Activated CD4-positive, alpha-beta T cell treated with anti-CD3 and anti-CD28 coated beads, Interleukin-2, amount 10 ng/mL, durations not matched to agents 7 days and 5 days (primary cell): ENCODE results near the gene IGF1R. TPM values are rescaled to one million over a fixed set of nuclear protein-coding genes. Genes with fewer than 3 reads are reported as not detected.
"Not testable (repeated sequence)": the region's sequence is repeated elsewhere in the genome, so short reads cannot be mapped to it uniquely, and the experiment has no call there.

Source experiments
- CTCF ChIA-PET: fragments of 350-600 bp; sonication (Branson Sonifier 250); formaldehyde crosslinking; loops from one replicate; lab custom pipeline; 2021; ENCODE audit warnings: antibody characterized with exemption; lab: Charles Lee
- POLR2A ChIA-PET: fragments of 350-600 bp; sonication (Branson Sonifier 250); formaldehyde crosslinking; loops from one replicate; lab custom pipeline; 2021; ENCODE audit warnings: antibody characterized with exemption; lab: Charles Lee
- DNase-seq: peaks from one replicate; pipeline ENCODE4 v3.0.0-alpha.2; 2020
- H3K27ac Mint-ChIP-seq: one replicate; pipeline ENCODE4 v1.8.0; 2021; ENCODE audit warnings: mild to moderate bottlenecking, moderate library complexity, mixed read lengths
- H3K27me3 Mint-ChIP-seq: one replicate; pipeline ENCODE4 v1.8.0; 2021; ENCODE audit warnings: mixed read lengths
- H3K36me3 Mint-ChIP-seq: one replicate; pipeline ENCODE4 v1.8.0; 2021; ENCODE audit warnings: low read depth, mixed read lengths
- H3K4me1 Mint-ChIP-seq: one replicate; pipeline ENCODE4 v1.8.0; 2021; ENCODE audit warnings: mixed read lengths
- H3K4me3 Mint-ChIP-seq: one replicate; pipeline ENCODE4 v1.8.0; 2021; ENCODE audit warnings: mild to moderate bottlenecking, moderate library complexity, mixed read lengths
- H3K9me3 Mint-ChIP-seq: one replicate; pipeline ENCODE4 v1.8.0; 2021; ENCODE audit warnings: mixed read lengths
- microRNA-seq: library from miRNA; unstranded; fragments of <30 nt; microRNA quantifications from one replicate; pipeline ENCODE4 v1.2.0, GENCODE V29; 2021; ENCODE audit warnings: borderline microRNAs expressed, borderline replicate concordance
- total RNA-seq, 2 experiments: library from RNA; stranded (reverse); gene quantifications; one replicate each; pipeline ENCODE4 v1.2.3, GENCODE V29; 2021

The IGF1R gene
- total RNA-seq, 2 experiments from 2014 or later: 18.8 to 24.8 TPM

GRCh38 chr15:99003317-99003716 lies 355.0 kb downstream of the IGF1R start:
- H3K4me1 Mint-ChIP-seq, H3K27ac Mint-ChIP-seq, H3K9me3 Mint-ChIP-seq, POLR2A ChIA-PET, H3K4me3 Mint-ChIP-seq, CTCF ChIA-PET, H3K27me3 Mint-ChIP-seq, H3K36me3 Mint-ChIP-seq, DNase-seq: not testable (repeated sequence)

GRCh38 chr15:99004998-99005974 lies 356.9 kb downstream of the IGF1R start:
- CTCF ChIA-PET: interaction anchor here (0.8 kb wide), 1 partner anchor 13 kb away, joined by 3 read pairs; no protein-coding TSS in a partner anchor

GRCh38 chr15:99006146-99006545 lies 357.8 kb downstream of the IGF1R start:
- no peaks in the 10 kb centered on the region for H3K9me3 Mint-ChIP-seq
- ChIA-PET POLR2A (no interaction called here), CTCF (interaction anchor here (0.8 kb wide), 1 partner anchor 12 kb away, joined by 3 read pairs; no protein-coding TSS in a partner anchor)
- H3K27me3 Mint-ChIP-seq: peaks cover 5% of the 10 kb centered on the region
- no peak overlapping the region for H3K4me3 Mint-ChIP-seq
- no peak overlapping the region for H3K27ac Mint-ChIP-seq
- H3K4me1 Mint-ChIP-seq: peaks cover 7% of the 10 kb centered on the region
- no peak for DNase-seq
- H3K36me3 Mint-ChIP-seq: no peaks in the 10 kb centered on the region

More at GRCh38 chr15:99004998-99005974, 356.9 kb downstream of the IGF1R start:
- H3K36me3 Mint-ChIP-seq, POLR2A ChIA-PET, H3K27ac Mint-ChIP-seq, H3K9me3 Mint-ChIP-seq, DNase-seq, H3K4me1 Mint-ChIP-seq, H3K4me3 Mint-ChIP-seq, H3K27me3 Mint-ChIP-seq: not testable (repeated sequence)

GRCh38 chr15:99006904-99007495 lies 358.7 kb downstream of the IGF1R start:
- DNase-seq: no peak
- no peaks in the 10 kb centered on the region for H3K9me3 Mint-ChIP-seq
- H3K27me3 Mint-ChIP-seq: peaks cover 5% of the 10 kb centered on the region
- no peak overlapping the region for H3K27ac Mint-ChIP-seq
- peaks cover 6% of the 10 kb centered on the region for H3K4me1 Mint-ChIP-seq
- H3K36me3 Mint-ChIP-seq: no peaks in the 10 kb centered on the region
- H3K4me3 Mint-ChIP-seq: no peak overlapping the region
- ChIA-PET POLR2A (no interaction called here), CTCF (no interaction called here)

GRCh38 chr15:99009741-99010330 lies 361.5 kb downstream of the IGF1R start:
- Mint-ChIP-seq H3K27me3 (peaks cover 7% of the 10 kb centered on the region), H3K27ac (no peak overlapping the region), H3K4me3 (no peak overlapping the region), H3K4me1 (no peaks in the 10 kb centered on the region), H3K9me3 (no peaks in the 10 kb centered on the region), H3K36me3 (no peaks in the 10 kb centered on the region)
- CTCF ChIA-PET: interaction anchor here (0.6 kb wide), 1 partner anchor 46 kb away, joined by 3 read pairs; no protein-coding TSS in a partner anchor
- POLR2A ChIA-PET: no interaction called here
- DNase-seq: no peak

GRCh38 chr15:99010768-99011167 lies 362.4 kb downstream of the IGF1R start:
- Mint-ChIP-seq H3K4me1 (peaks cover 2% of the 10 kb centered on the region), H3K36me3 (no peaks in the 10 kb centered on the region), H3K27me3 (peaks cover 7% of the 10 kb centered on the region), H3K27ac (no peak overlapping the region), H3K9me3 (no peaks in the 10 kb centered on the region), H3K4me3 (no peak overlapping the region)
- no peak for DNase-seq
- CTCF ChIA-PET: no interaction called here
- POLR2A ChIA-PET: no interaction called here

Small RNA genes within 50 kb of the gene (microRNA-seq; reads per million reads assigned to microRNA genes)
- not detected for gene MIR4714
